HG02759 (cell line): ENCODE results near the gene PRMT5.
A peak's percentile ranks its signal among the peaks of the same experiment; 100 is the strongest.
"Not testable (repeated sequence)": the region's sequence is repeated elsewhere in the genome, so short reads cannot be mapped to it uniquely, and the experiment has no call there.

Experiments used
- ATAC-seq: cut with Tn5 transposase; IDR thresholded peaks from one replicate; pipeline ENCODE4 v1.9.1; 2021; ENCODE audit warnings: mild to moderate bottlenecking, moderate library complexity; ENCODE audit not compliant: unreplicated experiment

The PRMT5 gene

GRCh38 chr14:22929104-22929960, at the start of gene PRMT5:
Gene PRMT5 (minus strand): TSS chr14:22929376. CDS start chr14:22929361, 15 bp downstream.
- peak; percentile 91 for ATAC-seq

DNA sequence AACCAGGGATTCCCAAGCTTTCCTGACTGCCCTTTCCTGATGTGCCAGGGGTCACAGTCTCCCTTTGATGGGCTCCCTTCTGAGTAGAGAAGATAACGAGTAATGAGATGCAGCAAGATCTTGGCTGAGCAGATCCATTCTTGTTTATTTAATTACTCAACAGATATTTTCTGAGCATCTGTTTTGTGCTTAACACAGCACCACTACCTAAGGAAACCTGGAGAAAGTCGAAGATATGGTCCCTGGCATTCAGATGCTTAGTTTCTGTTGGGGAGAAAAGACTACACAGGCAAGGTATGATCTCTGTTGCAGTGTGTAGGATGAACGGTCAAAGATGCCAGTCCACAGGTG, 49.3 kb upstream of the PRMT5 start:
- ATAC-seq: no peak

DNA sequence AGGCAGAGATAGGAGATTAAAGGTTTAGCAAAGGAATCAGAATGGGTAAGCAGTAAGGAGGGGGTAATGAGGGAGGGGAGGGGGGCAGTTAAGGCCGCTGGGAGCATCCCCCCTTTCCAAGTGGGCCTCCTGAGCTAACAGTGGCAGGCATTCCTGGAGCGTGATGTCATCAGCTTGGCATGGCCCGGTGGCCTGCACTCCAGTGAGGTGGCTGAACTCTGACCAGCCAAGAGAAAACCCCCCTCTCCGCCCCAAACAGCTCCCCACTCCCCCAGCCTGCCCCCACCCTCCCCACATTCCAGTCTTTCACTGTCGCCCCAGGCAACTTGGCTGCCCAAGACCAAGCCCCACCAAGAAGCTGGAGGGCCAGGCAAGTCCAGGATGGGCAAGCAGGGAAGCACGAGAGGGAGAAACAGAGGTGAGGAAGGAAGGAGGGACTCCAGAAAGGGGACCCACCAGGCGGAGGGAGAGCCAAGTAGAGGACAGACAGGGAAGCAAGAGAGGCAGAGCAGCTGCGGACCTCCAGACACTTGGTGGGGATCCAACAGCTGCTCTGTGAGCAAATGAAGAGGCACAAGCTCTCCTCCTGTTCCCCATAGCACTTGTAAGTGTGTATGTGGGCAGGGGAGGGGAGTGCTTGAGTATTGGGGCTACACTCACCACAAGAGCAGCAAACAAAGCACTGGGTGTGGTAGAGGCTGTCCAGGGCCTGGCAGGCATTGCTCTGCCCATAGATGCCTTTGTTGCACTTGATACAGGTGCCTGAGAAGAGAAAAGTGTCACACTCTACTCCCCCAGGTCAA, 48.7 kb upstream of the PRMT5 start:
- no peak for ATAC-seq

GRCh38 chr14:22977434-22977683, 48.2 kb upstream of the PRMT5 start:
- ATAC-seq: no peak

GRCh38 chr14:22976620-22977433, 47.7 kb upstream of the PRMT5 start:
- ATAC-seq: no peak

DNA sequence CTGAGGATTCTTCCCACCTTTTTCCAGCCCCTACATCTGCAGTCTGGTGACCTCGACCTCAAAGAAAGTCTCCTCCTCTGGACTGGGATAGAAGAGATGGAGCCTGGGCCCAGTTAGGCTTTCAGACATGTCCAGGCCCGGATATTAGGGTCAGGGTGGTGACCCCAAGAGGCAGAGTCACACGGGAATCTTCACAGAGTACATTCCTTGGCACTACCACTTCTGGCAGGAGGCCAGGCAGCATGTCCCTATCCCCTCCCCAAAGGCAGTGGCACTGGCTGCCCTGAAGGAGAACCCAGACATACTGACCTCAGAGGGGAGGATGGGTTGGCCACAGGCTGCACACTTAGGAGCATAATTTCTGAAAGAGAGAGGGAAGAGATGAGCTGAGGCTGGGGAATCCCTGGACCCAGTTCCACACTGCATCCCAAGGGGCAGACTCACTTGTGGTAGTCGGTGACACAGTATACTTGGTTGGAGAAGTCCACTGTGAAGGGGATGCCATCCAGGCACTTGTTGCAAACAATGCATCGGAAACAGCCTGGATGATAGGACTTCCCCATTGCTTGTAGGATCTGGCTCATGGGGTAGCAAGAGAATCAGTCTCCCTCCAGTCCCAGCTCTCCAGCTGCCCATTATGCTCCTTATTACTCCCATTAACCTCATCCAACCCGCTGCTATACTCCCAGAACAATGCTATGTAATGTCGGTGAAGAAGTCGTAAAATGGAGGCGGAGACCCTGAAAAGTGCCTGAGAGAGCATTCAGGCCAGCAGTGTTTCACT, 45.5 kb upstream of the PRMT5 start:
- no peak for ATAC-seq

DNA sequence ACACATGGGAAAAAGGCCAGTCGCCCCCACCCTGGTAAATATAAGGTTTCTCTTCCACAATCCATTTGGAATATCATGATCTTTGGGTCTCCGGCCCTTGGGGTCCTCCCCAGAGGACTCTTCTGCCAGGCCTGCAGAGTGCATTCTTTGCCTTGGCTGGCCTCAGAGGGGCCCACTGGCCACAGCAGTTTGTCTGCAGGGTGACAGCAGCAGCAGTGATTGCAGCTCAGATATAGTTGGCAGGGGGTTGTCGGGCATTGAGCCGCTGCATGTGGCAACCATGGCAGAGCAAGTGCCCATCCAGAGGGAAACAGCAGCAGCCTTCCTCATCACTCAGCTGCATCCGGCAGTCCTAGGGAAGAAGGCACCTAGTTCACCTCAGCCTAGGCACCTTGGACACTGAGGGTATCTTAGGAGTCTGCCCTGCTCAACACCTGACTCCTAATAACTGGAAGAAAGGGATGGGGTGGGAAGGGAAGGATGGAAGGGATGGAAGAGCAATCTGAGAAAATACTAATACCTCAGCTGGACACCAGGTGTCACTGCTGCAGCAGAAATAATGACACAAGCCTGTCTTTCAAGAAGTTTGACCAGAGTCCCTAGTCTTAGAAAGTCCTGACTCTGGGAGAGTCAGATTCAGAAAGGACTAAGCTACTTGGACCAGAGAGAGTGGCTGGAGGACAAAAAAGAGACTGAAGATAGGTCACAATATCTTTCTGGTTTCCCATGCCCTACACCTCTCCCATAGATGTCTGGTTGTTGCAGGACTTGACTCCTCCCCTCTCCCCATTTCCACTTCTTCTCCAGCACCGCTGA, 44.2 kb upstream of the PRMT5 start:
- no peak for ATAC-seq

DNA sequence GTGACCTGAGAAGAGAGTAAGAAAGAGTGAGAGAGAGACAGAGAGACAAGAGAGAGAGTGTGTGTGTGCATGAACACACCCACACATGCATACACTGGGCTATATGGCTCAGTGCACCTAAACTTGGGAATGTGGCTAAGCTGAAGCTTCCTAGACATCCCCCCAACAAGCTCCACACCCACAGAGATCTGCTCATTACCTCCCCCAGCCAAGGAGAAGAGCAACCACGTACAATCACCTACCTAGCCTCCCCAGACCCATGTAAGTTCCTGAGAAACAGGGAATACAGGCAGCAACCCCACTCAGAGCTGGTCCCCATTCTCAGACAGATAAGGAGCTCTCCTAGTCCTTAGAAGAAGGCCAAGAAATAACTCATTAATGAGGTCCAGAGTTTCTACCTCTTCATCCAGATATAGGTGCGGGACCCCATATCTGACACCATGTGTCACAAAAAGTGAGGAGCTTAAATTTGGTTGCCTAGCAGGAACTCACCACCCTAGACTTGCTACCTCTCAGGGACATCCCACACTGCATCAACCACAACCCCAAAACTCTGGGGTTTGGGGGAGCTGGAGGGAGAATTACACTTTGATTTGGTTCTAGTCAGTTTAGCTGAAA, 43.2 kb upstream of the PRMT5 start:
- ATAC-seq: no peak

DNA sequence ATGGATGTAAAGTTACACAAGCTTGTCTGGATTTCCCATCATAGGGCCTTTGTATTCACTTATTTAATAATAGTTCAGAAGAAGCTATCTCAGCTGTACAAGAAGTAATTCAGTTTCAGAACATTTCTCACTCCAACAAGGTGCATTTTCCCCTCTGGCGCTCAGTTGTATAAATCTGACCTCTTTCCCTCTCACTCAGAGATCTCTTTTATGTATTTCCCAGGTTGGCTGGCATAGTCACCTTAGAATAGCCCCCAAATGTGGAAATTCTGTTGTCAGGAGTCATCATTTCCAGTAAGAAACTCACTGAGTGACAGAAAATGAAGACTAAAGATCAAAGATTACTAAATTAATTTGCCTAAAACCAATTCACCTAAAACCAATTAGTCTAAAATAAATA, 42.0 kb upstream of the PRMT5 start:
- no peak for ATAC-seq

DNA sequence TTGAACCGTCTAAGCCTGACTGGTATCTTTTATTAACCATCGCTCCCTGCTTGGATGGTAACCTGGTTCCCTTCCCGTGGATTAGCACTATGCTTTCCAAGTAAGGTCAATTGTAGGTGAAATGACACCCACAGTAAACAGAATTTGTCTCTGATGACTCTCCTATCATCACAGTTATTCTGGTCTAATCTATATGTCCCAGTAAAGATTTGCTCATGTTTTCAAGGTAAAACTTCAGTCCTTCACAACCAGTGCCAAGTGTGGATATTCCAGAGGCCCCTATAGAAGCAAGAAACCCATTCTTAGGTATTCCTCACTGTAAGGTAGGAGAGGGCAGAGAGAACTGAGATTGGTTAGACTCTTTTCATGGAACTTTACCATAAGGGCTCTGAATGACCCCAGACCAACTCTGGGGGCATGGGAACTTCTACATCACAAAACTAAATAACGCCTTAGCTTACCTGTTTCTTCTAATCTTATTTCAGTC, 37.6 kb upstream of the PRMT5 start:
- no peak for ATAC-seq

GRCh38 chr14:22965916-22966782, 37.0 kb upstream of the PRMT5 start:
- ATAC-seq: not testable (repeated sequence)

DNA sequence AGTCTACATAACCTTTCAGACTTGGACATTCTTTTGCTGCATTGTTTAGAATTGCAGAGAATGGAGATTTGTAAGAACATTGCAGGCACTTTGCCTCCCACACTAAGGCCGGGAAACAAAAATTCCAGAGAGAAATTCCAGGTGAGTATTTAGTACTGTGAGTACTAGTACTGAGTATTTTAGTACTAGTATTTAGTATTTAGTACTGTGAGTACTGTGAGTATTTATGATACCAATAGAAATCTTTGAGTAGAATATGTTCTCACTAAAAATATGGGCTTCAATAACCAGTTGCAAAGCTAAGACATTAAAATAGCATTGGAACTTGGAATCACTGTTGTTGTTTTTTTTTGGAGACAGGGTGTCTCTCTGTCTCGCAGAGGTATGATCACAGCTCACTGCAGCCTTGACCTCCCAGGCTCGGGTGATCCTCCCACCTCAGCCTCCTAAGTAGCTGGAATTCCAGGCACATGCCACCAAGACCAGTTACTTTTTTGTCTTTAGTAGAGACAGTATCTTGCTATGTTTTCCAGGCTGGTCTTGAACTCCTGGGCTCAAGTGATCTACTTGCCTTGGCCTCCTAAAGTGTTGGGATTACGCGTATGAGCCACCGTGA, 33.0 kb upstream of the PRMT5 start:
- no peak for ATAC-seq

DNA sequence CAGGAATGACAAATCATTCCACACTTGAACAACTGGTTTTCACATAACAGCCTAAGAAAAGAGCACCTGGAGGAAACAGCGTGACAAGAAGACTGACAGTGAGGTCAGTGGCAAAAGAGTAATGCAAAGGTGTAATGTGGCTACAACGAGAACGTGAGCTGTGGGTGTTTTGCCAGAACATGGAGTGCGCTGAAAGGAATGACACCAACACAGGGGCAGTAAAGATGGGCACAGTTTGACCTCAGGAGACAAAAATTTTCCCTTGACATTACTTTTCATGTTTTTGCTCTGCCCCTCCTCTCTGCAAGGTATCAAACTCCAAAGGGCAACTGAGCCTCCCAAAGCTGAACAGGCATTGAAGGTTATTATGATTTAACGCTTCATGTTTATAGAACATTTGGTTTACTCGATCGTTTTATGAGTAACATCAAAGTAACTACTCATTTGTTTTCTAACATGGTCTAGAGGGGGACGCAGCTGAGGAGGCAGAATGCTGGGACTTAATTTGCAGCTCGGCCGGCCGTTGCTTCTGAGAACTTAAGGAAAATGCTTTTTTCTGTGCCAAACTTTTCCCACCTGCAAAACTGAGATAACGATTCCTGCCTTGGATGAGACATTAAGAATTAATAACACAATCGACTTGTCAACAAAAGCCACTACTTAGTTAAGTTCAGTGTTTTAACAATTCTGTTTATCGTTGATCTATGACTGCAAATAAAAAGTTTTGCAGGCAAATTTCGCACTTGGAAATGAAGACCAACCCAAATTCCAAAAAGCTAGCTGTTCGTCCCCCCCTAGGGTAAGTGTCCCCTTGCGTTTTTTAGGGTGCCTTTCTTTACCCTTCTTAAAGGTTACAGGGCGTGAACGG, 26.8 kb upstream of the PRMT5 start:
- no peak for ATAC-seq

- no peak for ATAC-seq
These were observed 23.2 kb upstream of the PRMT5 start for GRCh38 chr14:22952418-22952817.

DNA sequence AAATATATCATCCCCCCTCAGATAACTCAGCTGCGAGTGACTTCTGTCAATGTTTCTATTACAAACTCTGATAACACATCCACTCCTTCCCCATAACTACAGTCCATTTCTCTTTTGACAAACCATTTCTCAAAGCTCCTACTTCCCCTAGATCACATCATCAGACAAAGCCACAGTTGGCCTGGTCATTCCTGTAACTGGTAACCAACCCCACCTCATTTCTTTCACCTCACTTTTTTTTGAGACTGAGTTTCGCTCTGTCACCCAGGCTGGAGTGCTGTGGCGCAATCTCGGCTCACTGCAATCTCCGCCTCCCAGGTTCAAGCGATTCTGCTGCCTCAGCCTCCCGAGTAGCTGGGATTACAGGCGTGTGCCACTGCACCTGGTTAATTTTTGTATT, 22.6 kb upstream of the PRMT5 start:
- ATAC-seq: not testable (repeated sequence)

DNA sequence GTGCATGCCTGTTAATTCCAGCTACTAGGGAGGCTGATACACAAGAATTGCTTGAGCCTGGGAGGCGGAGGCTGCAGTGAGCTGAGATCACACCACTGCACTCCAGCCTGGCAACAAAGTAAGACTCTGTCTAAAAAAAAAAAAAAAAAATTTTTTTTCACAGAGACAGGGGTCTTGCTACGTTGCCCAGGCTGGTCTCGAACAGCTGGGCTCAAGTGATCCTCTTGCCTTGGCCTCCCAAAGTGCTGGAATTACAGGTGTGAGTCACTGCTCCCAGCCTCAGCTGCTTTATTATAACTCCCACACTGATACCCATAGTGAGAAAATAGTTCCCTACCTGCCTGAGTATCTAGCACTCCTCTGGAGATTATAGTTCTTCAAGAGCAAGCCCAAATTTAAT, 16.5 kb upstream of the PRMT5 start:
- ATAC-seq: no peak

DNA sequence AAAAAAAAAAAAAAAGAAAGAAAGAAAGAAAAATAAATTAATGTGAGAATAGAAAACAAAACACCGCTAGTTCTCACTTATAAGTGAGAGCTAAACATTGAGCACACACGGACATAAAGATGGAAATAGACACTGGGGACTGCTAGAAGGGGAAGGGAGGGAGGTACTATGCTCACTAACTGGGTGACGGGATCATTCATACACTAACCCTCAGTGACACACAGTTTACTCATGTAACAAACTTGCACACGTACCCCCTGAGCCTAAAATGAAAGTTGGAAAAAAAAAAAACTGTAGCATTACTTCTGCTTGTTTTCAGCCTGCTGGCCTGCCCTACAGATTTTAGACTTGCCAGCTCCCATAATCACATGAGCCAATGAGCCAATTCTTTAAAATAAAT, 10.5 kb upstream of the PRMT5 start:
- ATAC-seq: no peak
